Testis (tissue), 3 donors: Measurements from ENCODE around the gene PVR. TPM values are rescaled to one million over a fixed set of nuclear protein-coding genes. Genes with fewer than 3 reads are reported as not detected.
"Not testable (repeated sequence)": the region's sequence is repeated elsewhere in the genome, so short reads cannot be mapped to it uniquely, and the experiment has no call there.

Experiments
- DNase-seq: peaks from one replicate; pipeline ENCODE4 v3.0.0-alpha.2; 2019
- H3K27ac ChIP-seq, 2 donors: fragments of 200-600 bp; sonication (generic); one replicate each; pipeline ENCODE4 v1.5.1; 2019
- H3K27me3 ChIP-seq: fragments of 200-600 bp; sonication (generic); one replicate; pipeline ENCODE4 v1.5.1; 2019
- H3K36me3 ChIP-seq: fragments of 200-600 bp; sonication (generic); one replicate; pipeline ENCODE4 v1.5.1; 2017; ENCODE audit warnings: low read depth; ENCODE audit errors: missing control alignments
- H3K4me1 ChIP-seq: fragments of 200-600 bp; sonication (generic); one replicate; pipeline ENCODE4 v1.5.1; 2019
- H3K4me3 ChIP-seq, 2 donors: fragments of 200-600 bp; sonication (generic); one replicate each; pipeline ENCODE4 v1.5.1; 2017 to 2019
- H3K9me3 ChIP-seq: fragments of 200-600 bp; sonication (generic); one replicate; pipeline ENCODE4 v1.5.1; 2017
- CTCF ChIP-seq, 3 experiments: fragments of 450-650 bp in 2 of 3; fragments of 200-600 bp in 1 of 3; sonication (generic) in 1 of 3; IDR thresholded peaks; one replicate each; pipeline ENCODE4 v1.5.1; 2016 to 2019; ENCODE audit warnings: antibody characterized with exemption in 3 of 3, mild to moderate bottlenecking in 2 of 3, moderate library complexity in 1 of 3
- POLR2A ChIP-seq: fragments of 450-650 bp; IDR thresholded peaks from one replicate; pipeline ENCODE4 v1.6.1; 2017; ENCODE audit warnings: antibody characterized with exemption, mild to moderate bottlenecking, moderate library complexity
- WGBS, 2 donors: methylation state at CpG; one replicate each; pipeline ENCODE4 v1.1.5; 2018; 5-methylcytosine and 5-hydroxymethylcytosine counted together
- intact Hi-C: fragments of 100-400 bp; cut with DNase I; formaldehyde crosslinking; loops from one replicate; pipeline ENCODE4 v1.15.1; 2023; ENCODE audit warnings: low total_unique reads
- polyA plus RNA-seq: library from polyadenylated mRNA; stranded (reverse); fragments of 350-450 nt; fragmentation: Illumina TruSeq; extraction: RNeasy Lipid Tissue Mini Kit (QIAGEN cat#74804); gene quantifications from one replicate; pipeline ENCODE4 v1.2.3, GENCODE V29; 2014; ENCODE audit warnings: low read depth, low replicate concordance; ENCODE audit not compliant: insufficient read depth
- total RNA-seq, 2 donors: library from RNA; depleted of rRNA; stranded (reverse); fragments of >200 nt; gene quantifications; one replicate each; pipeline ENCODE4 v1.2.3, GENCODE V29; 2016

Gene PVR
- total and polyA plus RNA-seq, 3 donors from 2014 or later, result 29.1 to 41.1 (median 31.9) TPM

DNA sequence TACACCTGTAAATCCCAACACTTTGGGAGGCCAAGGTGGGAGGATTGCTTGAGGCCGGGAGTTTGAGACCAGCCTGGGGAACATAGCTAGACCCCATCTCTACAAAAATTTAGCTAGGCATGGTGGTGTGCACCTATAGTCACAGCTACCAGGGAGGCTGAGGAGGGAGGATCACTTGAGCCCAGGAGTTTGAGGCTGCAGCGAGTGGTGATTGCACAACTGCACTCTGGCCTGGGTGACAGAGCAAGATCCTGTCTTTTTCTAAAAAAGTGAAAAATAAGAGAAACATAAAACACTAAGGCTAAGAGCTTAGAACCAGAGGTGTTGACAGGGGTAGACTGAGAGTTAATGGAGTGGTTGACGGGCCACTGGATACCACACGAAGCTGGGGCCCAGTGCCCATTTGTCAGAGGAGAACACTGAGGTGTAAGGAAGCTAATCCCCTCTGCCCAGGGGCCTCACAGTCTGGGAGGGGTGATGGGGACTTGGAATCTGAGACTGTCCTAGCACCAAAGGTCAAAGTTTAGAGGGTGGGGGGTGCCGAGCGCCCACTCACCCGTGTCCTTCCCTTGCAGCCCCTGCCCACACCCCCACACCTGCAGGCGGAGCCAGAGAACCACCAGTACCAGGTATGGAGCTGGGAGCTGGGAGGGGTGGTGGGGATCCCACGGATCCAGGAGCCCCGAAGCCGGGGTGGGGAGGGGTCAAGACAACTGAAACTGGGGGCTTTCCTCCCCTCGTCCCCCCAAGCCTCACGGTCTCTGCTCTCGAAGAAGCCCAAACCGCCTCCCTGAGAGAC is 38.5 kb downstream of the PVR start:
- no peak for TF ChIP-seq CTCF (IDR thresholded peaks at IDR 0.05)
- no peak for TF ChIP-seq POLR2A
- 94 to 95% methylated on average over 8 to 15 of the region's 15 CpGs for WGBS, 2 donors
- Histone ChIP-seq H3K27ac (no peak overlapping the region), H3K4me1 (no peaks in the 10 kb centered on the region), H3K9me3 (no peaks in the 10 kb centered on the region), H3K4me3 (no peak overlapping the region), H3K27me3 (no peaks in the 10 kb centered on the region), H3K36me3 (no peaks in the 10 kb centered on the region)
- intact Hi-C loops, result no loop called here
- DNase-seq, result no peak

- H3K36me3 ChIP-seq, result no peaks in the 10 kb centered on the region
- 97 to 98% methylated on average over 2 of the region's 2 CpGs for WGBS, 2 donors
- H3K4me1 ChIP-seq, result no peaks in the 10 kb centered on the region
- no peak overlapping the region for H3K4me3 ChIP-seq
- no peaks in the 10 kb centered on the region for H3K9me3 ChIP-seq
- no peaks in the 10 kb centered on the region for H3K27me3 ChIP-seq
- no peak for TF ChIP-seq CTCF (IDR thresholded peaks at IDR 0.05)
- no peak for TF ChIP-seq POLR2A
- no peak overlapping the region for H3K27ac ChIP-seq
- intact Hi-C loops, result no loop called here
- no peak for DNase-seq
These were observed 39.1 kb downstream of the PVR start for GRCh38 chr19:44682807-44683206.

GRCh38 chr19:44683434-44684210 is 39.9 kb downstream of the PVR start:
- Histone ChIP-seq H3K36me3 (no peaks in the 10 kb centered on the region), H3K4me1 (no peaks in the 10 kb centered on the region), H3K4me3 (no peak overlapping the region), H3K9me3 (no peaks in the 10 kb centered on the region), H3K27ac (no peak overlapping the region), H3K27me3 (no peaks in the 10 kb centered on the region)
- no peak for DNase-seq
- intact Hi-C loops, result no loop called here
- no peak for TF ChIP-seq CTCF (IDR thresholded peaks at IDR 0.05)
- TF ChIP-seq POLR2A, result no peak
- WGBS, 2 donors, result 74 to 94% methylated on average over 7 to 9 of the region's 9 CpGs

DNA sequence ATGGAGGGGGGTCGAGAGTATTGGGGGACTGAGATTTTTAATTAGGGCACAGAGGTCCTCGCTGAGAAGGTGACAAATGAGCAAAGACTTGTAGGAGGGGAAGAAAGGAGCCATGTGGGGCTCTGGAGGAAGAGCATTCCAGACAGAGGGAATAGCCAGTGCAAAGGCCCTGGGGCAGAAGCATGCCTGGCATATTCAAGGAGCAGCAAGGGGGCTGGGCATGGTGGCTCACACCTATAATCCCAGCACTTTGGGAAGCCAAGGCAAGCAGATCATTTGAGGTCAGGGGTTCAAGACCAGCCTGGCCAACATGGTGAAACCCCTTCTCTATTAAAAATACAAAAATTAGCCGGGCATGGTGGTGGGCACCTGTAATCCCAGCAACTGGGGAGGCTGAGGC is 40.7 kb downstream of the PVR start:
- H3K4me3 ChIP-seq, DNase-seq, H3K27me3 ChIP-seq, H3K4me1 ChIP-seq, H3K36me3 ChIP-seq, H3K27ac ChIP-seq, H3K9me3 ChIP-seq, intact Hi-C loops: not testable (repeated sequence)
- 88 to 95% methylated on average over 3 of the region's 3 CpGs for WGBS, 2 donors

DNA sequence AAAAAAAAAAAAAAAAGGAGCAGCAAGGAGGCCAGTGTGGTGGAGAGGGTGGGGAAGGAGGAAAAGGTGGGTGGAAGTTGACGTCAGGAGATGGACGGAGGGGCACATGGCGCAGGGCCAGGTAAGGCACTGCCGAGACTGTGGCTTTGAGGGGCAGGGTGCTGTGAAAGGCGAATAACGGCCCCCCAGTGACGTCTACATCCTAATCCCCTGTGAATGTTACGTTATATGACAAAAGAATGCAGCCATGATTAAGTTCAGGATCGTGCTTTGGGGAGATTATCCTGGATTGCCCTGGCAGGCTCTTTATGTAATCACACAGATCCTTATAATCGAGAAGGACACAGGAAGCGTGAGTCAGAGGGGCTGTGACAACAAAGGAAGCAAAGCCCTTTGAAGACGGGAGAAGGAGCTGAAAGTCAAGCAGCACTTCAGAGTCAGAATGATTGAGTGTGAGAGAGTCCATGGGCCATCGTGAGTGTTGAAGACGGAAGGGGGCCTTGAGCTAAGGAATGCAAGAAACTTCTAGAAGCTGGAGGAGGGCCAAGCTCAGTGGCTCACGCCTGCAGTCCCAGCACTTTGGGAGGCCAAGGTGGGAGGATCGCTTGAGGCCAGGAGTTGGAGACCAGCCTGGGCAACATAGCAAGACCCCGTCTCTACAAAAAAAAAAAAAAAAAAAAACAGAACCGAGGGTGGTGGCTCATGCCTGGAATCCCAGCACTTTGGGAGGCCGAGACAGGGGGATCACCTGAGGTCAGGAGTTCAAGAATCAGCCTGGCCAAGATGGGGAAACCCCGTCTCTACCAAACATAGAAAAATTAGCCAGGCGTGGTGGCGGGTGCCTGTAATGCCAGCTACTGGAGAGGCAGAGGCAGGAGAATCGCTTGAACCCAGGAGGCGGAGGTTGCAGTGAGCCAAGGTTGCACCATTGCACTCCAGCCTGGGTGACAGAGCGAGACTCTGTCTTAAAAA is 41.5 kb downstream of the PVR start:
- H3K36me3 ChIP-seq, result no peaks in the 10 kb centered on the region
- no peak for DNase-seq
- 51 to 53% methylated on average over 25 of the region's 25 CpGs for WGBS, 2 donors
- H3K4me3 ChIP-seq, result no peak overlapping the region
- no peaks in the 10 kb centered on the region for H3K27me3 ChIP-seq
- H3K27ac ChIP-seq, result no peak overlapping the region
- H3K4me1 ChIP-seq, result no peaks in the 10 kb centered on the region
- no peaks in the 10 kb centered on the region for H3K9me3 ChIP-seq
- TF ChIP-seq CTCF (IDR thresholded peaks at IDR 0.05), result no peak
- no peak for TF ChIP-seq POLR2A
- intact Hi-C loops, result no loop called here
